Kasumi-1 (cell line): ENCODE results near the gene PODXL2.
"Not testable (repeated sequence)": the region's sequence is repeated elsewhere in the genome, so short reads cannot be mapped to it uniquely, and the experiment has no call there.

ENCODE experiments used
- DNase-seq, 2 experiments: peaks; one replicate each; lab custom pipeline; 2025; lab: John Stamatoyannopoulos, UW

Gene PODXL2

GRCh38 chr3:127630811-127631714, 2.1 kb downstream of the PODXL2 start:
- DNase-seq: no peak

DNA sequence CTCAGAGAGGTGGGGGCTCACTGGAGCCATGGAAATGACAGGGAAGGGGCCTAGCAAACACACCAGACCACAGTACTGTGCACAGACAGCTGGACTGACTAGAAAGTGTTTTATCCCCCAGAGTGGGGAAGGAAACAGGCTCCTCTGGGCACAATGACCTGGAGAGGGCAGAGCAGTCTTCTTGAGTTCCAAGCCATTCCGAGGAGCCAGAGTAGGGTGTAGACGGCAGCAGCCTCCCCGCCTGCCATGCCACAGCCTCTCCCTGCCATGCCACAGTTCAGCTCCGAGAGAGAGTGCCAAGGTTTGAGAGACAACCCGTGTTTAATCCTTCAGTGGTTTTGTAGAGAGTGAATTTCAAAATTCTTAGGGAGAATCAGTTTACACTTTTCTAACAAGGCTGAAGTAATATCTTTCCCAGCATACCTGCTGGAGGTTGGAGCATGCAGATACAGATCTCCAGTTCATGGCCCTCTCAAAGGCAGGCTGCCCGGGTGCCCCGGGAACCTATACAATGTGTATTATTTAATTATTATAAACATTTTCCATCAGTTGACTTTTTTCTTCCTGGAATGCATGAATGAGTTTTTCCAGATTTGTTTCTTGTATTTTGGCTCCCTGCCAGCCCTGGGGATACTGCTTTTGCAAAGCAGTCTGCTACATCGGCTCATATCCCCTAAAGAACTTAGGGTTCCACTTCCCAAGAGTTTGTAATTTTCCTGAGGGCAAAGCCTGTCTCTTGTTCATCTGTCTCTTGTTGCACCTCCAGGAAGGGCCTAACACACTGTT, 3.2 kb downstream of the PODXL2 start:
- no peak for DNase-seq

GRCh38 chr3:127634653-127635052, 5.7 kb downstream of the PODXL2 start:
- DNase-seq: no peak

GRCh38 chr3:127637546-127637945, 8.6 kb downstream of the PODXL2 start:
- DNase-seq: peak; percentile 87 to 92

GRCh38 chr3:127637971-127638370, 9.0 kb downstream of the PODXL2 start:
- no peak for DNase-seq

DNA sequence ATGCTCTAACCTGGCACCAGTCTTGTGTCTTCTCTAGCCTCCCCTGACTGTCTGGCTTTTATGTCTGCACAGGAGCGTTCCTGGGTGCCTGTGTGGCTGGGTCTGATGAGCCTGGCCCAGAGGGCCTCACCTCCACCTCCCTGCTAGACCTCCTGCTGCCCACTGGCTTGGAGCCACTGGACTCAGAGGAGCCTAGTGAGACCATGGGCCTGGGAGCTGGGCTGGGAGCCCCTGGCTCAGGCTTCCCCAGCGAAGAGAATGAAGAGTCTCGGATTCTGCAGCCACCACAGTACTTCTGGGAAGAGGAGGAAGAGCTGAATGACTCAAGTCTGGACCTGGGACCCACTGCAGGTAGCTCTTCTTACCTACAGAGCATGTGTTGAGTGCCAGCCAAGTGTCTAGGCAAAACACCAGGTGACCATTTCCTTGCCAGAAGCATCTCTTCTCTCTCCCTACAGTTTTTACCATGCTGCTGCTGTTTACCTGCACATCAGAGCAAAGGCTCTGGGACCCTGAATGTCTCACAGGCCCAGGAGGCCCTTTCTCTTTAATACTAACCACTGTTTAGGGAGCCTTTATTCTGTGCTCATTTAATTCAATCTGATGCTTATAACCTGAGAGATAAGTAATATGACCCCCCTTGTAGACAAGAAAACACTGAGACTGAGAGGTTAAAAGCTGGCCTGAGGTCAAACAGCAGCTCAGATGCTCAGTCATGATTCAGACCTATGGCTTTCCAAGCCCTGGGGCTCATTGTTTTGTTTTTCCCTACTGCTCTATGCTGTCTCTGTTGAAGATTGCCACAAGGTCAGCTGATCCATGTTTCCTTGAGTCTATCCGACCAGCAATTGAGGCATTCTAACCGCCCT, 10.4 kb downstream of the PODXL2 start:
- no peak for DNase-seq

DNA sequence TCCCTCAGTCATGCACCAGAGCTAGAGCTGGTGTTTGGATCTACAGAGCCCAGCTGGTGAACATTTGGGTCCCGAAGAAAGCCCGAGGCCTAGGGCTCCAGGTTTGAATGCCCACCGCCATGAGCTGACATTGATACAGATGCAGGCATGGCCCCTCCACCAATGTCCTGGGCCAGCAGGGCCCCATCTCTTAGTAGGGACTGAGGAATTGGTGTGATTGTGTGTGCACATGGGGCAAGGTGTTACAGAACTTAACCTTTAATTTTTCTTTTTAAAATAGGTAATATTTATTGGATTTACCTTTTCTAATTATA, 11.0 kb downstream of the PODXL2 start:
- no peak for DNase-seq

- no peak for DNase-seq
Observed at GRCh38 chr3:127644641-127645370, 15.8 kb downstream of the PODXL2 start.

- no peak for DNase-seq
Observed at GRCh38 chr3:127645371-127646015, 16.5 kb downstream of the PODXL2 start.

DNA sequence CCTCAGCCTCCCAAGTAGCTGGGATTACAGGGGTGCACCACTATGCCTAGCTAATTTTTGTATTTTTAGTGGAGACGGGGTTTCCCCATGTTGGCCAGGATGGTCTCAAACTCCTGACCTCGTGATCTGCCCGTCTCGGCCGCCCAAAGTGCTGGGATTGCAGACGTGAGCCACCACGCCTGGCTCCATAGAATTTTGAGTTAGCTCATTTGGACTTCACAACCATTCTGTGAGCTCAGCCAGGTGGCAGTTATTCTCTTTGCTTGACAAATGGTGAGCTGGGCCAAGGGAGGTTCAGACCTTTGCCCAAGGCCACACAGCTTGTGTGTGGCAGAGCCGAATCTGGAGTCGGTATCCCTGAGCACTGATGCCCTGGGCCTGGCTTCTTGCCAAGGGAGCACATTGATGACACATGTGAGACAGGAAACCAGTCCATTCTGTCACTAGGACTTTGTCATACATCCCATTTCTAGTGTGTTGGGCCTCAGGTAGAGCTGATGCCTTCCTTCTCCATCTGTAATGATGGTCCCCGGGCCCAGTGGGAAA, 17.6 kb downstream of the PODXL2 start:
- no peak for DNase-seq

DNA sequence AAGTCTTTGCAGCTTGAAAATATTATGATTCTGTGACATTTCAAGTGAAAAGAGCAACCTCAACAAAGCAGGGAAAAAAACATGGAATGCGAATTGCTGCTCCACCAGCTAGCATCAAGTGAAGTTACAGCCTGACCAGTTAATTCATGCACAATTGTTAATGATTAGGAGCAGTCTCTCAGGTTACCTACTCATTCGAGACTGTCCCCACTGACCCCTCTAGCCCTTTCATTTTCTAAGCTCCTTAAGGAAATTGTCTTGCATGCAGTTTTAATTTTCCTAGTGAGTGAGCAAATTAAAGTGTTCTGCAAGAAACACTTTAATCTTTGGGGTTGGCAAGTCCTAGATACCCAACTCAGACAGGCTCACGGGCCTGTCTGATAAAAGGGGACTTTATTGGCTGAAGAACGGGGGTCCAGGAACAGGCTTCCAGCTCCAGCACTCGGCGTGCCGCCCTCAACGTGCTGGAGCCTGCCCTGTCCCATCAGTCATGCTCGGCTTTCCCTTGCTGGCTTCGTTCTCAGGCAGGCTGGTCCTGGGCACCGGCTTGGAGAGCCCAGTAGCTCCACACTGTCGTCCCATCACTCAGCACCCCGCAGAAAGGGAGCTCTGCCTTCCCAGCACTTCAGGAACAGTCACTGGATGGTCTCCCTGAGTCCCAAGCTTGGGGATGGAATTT, 18.3 kb downstream of the PODXL2 start:
- no peak for DNase-seq

GRCh38 chr3:127647845-127648204, 18.8 kb downstream of the PODXL2 start:
- DNase-seq: no peak

DNA sequence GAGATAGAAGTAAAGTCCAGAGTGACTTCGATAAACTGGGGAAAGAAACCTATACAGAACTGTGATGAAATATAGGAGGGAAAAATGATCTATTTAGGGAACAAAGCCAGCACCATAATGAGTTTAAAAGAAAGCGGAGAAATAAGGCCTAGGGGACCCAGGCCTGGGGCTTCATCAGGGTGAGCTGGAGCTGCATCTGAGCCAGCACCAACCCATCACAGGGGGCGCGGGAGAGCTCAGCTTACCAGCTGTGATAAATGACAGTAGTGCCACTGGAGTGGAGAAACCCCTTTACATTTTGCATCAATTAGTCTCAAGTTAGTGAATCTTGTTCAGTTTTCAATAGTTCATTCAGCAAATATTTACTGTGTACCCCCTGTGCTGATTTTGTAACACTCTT, 21.3 kb downstream of the PODXL2 start:
- DNase-seq: no peak

DNA sequence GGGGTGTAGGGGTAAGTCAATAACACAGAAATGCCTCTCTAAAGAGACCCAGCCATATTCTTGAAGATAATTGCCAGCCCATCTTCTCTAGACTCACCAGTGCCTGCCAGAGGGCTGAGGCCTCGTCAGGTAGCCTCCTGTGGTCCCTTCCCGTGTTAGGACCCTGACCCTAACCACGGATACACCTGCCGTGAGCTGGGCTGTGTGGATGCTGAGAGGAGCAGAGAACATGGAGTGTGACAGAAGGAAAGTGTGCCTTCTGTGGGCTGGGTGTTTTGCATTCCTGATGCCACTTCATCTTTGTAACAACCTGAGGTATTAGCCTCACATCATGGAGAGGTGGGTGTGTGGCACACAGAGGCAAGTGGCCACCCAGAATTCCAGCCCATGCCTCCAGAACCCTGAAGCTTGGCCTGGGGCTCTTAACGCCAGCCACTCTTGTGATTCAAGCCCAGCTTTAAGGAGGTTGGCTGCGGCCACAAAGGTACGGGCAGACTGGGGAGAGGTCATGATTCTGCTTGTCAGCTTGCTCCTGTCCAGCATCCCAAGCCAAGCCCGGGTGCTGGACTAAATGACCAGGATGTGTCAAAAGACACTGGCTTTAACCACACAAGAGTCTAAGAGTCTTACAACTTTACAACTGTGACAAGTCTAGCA, 22.7 kb downstream of the PODXL2 start:
- DNase-seq: no peak

- peak; percentile 37 to 57 for DNase-seq
Observed at GRCh38 chr3:127652246-127652995, 23.4 kb downstream of the PODXL2 start.

DNA sequence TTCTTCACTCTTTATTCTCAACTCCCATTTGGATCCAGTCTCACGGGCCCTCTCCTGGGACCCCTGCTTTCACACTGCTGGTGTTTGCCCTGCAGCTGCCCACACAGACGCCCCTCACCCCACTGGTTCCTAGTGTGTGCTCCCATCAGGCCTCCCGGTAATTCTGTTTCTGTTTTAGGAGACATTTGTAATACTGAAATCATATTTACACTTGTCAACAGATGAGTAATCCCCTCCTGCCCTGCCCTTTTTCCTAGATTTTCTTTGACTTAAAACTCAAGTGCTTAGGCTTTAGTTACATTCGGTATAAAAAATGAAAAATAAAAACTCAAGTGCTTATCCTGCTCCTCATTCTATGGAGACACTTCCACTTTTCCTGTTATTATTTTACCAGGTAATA, 25.4 kb downstream of the PODXL2 start:
- DNase-seq: no peak

- not testable (repeated sequence) for DNase-seq
Observed at GRCh38 chr3:127654993-127655392, 26.0 kb downstream of the PODXL2 start.

DNA sequence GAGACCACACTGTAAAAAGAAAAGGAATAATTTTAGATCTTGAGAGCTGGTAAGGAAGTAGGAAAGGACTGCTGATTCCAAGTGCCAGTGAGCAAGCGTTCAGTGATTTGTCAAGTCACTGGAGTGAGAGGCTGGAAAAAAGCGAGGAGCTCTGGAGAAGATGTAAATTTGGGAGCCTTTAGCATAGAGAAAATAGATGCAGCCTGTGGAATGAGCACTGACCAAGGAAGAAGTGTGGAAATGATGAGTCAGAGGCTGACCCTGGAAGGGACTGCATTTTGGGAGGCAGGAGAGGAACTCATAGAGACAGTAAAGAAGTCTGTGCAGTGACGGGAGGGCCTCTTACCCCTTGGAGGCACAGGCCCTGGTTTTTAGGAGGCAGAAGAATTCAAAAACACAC, 26.7 kb downstream of the PODXL2 start:
- no peak for DNase-seq

DNA sequence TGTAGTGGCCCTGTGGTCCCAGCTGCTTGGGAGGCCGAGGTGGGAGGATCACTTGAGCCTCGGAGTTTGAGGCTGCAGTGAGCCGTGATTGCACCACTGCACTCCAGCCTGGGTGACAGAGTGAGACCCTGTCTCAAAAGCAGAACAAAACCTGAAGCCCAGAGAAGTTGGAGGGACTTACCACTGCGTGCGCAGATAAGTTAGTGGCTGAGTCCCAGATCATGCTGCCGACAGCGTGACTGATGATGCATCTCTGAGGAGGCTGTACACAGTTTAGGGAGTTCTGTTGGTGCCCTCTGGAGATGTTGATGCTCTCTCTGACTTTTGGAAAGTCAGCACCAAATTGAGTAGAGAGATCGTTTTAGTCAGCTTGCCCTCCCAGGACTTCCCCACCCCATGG, 27.9 kb downstream of the PODXL2 start:
- DNase-seq: no peak
